IMR-90 (cell line): ENCODE data around the gene GPC6. TPM values are rescaled to one million over a fixed set of nuclear protein-coding genes. Genes with fewer than 3 reads are reported as not detected.

Source experiments
- ATAC-seq: fragments of 200-7000 bp; cut with Tn5 transposase; 2 replicates; pipeline ENCODE4 v1.9.1; 2020; ENCODE audit warnings: low read depth, mild to moderate bottlenecking, moderate library complexity
- BruUV-seq: library from RNA; stranded (reverse); fragments of 400-500 nt; replicated peaks from 2 replicates; lab custom pipeline; 2021; lab: Mats Ljungman, UMichigan
- CTCF ChIA-PET: fragments of 300-600 bp; formaldehyde crosslinking; extraction: SDS; loops from one replicate; lab custom pipeline; 2021; ENCODE audit warnings: antibody characterized with exemption; lab: Yijun Ruan, JAX
- POLR2A ChIA-PET: fragments of 300-600 bp; sonication (Branson Sonifier 250); formaldehyde crosslinking; loops from one replicate; lab custom pipeline; 2022; ENCODE audit warnings: antibody characterized with exemption; ENCODE audit not compliant: unreplicated experiment; lab: Charles Lee
- DNase-seq: peaks from one replicate; pipeline ENCODE4 v3.0.0; 2013
- H2AFZ ChIP-seq: replicated peaks from 2 replicates; pipeline ENCODE3; 2013; ENCODE audit warnings: low read length, mild to moderate bottlenecking; ENCODE audit not compliant: poor library complexity
- H2AK5ac ChIP-seq: 2 replicates; pipeline ENCODE4 v1.6.1; 2013; ENCODE audit warnings: low read depth, low read length, inconsistent platforms
- H2AK9ac ChIP-seq: replicated peaks from 2 replicates; pipeline ENCODE3; 2013; ENCODE audit warnings: mild to moderate bottlenecking, low read depth, low read length, moderate library complexity; ENCODE audit not compliant: poor library complexity
- H2BK120ac ChIP-seq: 2 replicates; pipeline ENCODE4 v1.6.1; 2013; ENCODE audit warnings: low read depth, low read length, inconsistent platforms
- H2BK15ac ChIP-seq: 3 replicates; pipeline ENCODE4 v1.6.1; 2013; ENCODE audit warnings: low read depth, low read length, inconsistent platforms
- H2BK20ac ChIP-seq: 2 replicates; pipeline ENCODE4 v1.6.1; 2013; ENCODE audit warnings: low read depth, mild to moderate bottlenecking, inconsistent platforms, low read length, moderate library complexity
- H2BK5ac ChIP-seq: 2 replicates; pipeline ENCODE4 v1.6.1; 2013; ENCODE audit warnings: mild to moderate bottlenecking, low read depth, low read length, inconsistent platforms; ENCODE audit not compliant: poor library complexity, severe bottlenecking
- H3K14ac ChIP-seq: replicated peaks from 2 replicates; pipeline ENCODE4 v1.6.1; 2013; ENCODE audit warnings: low read depth, low read length, inconsistent platforms
- H3K18ac ChIP-seq: 2 replicates; pipeline ENCODE4 v1.6.1; 2013; ENCODE audit warnings: low read depth, low read length, control low read depth
- H3K23ac ChIP-seq: 2 replicates; pipeline ENCODE4 v1.6.1; 2013; ENCODE audit warnings: low read depth, low read length, inconsistent platforms
- H3K27ac ChIP-seq: 2 replicates; pipeline ENCODE4 v1.5.1; 2013; ENCODE audit warnings: mild to moderate bottlenecking, control low read depth, low read length; ENCODE audit not compliant: insufficient read depth
- H3K27me3 ChIP-seq: 2 replicates; pipeline ENCODE4 v1.6.1; 2013; ENCODE audit warnings: low read length; ENCODE audit not compliant: control insufficient read depth, insufficient read depth
- H3K36me3 ChIP-seq: 2 replicates; pipeline ENCODE4 v1.6.1; 2013; ENCODE audit warnings: low read length, mixed read lengths; ENCODE audit not compliant: control insufficient read depth, insufficient read depth
- H3K4ac ChIP-seq: 2 replicates; pipeline ENCODE4 v1.6.1; 2013; ENCODE audit warnings: low read depth, low read length, inconsistent platforms
- H3K4me1 ChIP-seq: 2 replicates; pipeline ENCODE4 v1.6.1; 2013; ENCODE audit warnings: low read length, mixed read lengths; ENCODE audit not compliant: control insufficient read depth, insufficient read depth
- H3K4me2 ChIP-seq: 2 replicates; pipeline ENCODE4 v1.6.1; 2013; ENCODE audit warnings: low read depth, mild to moderate bottlenecking, control low read depth, low read length, moderate library complexity
- H3K4me3 ChIP-seq: 2 replicates; pipeline ENCODE4 v1.5.1; 2013; ENCODE audit warnings: low read depth, mild to moderate bottlenecking, control low read depth, low read length, moderate library complexity; ENCODE audit not compliant: insufficient read depth
- H3K56ac ChIP-seq: 2 replicates; pipeline ENCODE4 v1.6.1; 2013; ENCODE audit warnings: low read length, inconsistent platforms; ENCODE audit not compliant: insufficient read depth; ENCODE audit errors: extremely low read depth
- H3K79me1 ChIP-seq, 2 experiments: 2 replicates each; pipeline ENCODE4 v1.6.1; 2013; ENCODE audit warnings: low read length in 2 of 2, inconsistent platforms in 1 of 2, low read depth in 1 of 2
- H3K9ac ChIP-seq: 2 replicates; pipeline ENCODE4 v1.6.1; 2013; ENCODE audit warnings: low read depth, low read length, control low read depth
- H3K9me1 ChIP-seq: 2 replicates; pipeline ENCODE4 v1.6.1; 2013; ENCODE audit warnings: low read length, inconsistent platforms; ENCODE audit not compliant: insufficient read depth
- H3K9me3 ChIP-seq: 2 replicates; pipeline ENCODE4 v1.6.1; 2013; ENCODE audit warnings: low read length; ENCODE audit not compliant: control insufficient read depth, insufficient read depth
- H4K20me1 ChIP-seq: 2 replicates; pipeline ENCODE4 v1.6.1; 2013; ENCODE audit warnings: low read length, inconsistent platforms; ENCODE audit not compliant: insufficient read depth
- H4K5ac ChIP-seq: 2 replicates; pipeline ENCODE4 v1.6.1; 2013; ENCODE audit warnings: mild to moderate bottlenecking, low read depth, low read length, control low read depth
- H4K8ac ChIP-seq, 2 experiments: 2 replicates each; pipeline ENCODE4 v1.6.1; 2013; ENCODE audit warnings: low read depth in 2 of 2, low read length in 2 of 2, control low read depth in 1 of 2, inconsistent platforms in 1 of 2
- H4K91ac ChIP-seq: 2 replicates; pipeline ENCODE4 v1.6.1; 2013; ENCODE audit warnings: low read depth, low read length, inconsistent platforms; ENCODE audit not compliant: insufficient read depth
- CEBPB ChIP-seq: IDR thresholded peaks from 2 replicates; pipeline ENCODE4 v1.6.1; 2012; ENCODE audit warnings: low read depth, low read length, improper control_type of control experiment
- FOS ChIP-seq: fragments of 150-350 bp; IDR thresholded peaks from 2 replicates; pipeline ENCODE4 v1.6.1; 2016; ENCODE audit warnings: low read depth, low read length
- MAFK ChIP-seq: IDR thresholded peaks from 2 replicates; pipeline ENCODE4 v1.6.1; 2012; ENCODE audit warnings: low read depth, low read length, improper control_type of control experiment
- MAZ ChIP-seq: IDR thresholded peaks from 2 replicates; pipeline ENCODE4 v1.6.1; 2012; ENCODE audit warnings: low read depth, mild to moderate bottlenecking, low read length, improper control_type of control experiment, moderate library complexity, borderline replicate concordance
- MXI1 ChIP-seq: IDR thresholded peaks from 2 replicates; pipeline ENCODE4 v1.6.1; 2012; ENCODE audit warnings: low read depth, mild to moderate bottlenecking, low read length, moderate library complexity, borderline replicate concordance
- NFE2L2 ChIP-seq: fragments of 150-350 bp; IDR thresholded peaks from 2 replicates; pipeline ENCODE4 v1.6.1; 2016; ENCODE audit warnings: low read depth, mild to moderate bottlenecking, low read length
- RAD21 ChIP-seq: IDR thresholded peaks from 2 replicates; pipeline ENCODE4 v1.6.1; 2012; ENCODE audit warnings: low read length, improper control_type of control experiment
- RCOR1 ChIP-seq: IDR thresholded peaks from 2 replicates; pipeline ENCODE4 v1.6.1; 2012; ENCODE audit warnings: mild to moderate bottlenecking, low read length, improper control_type of control experiment; ENCODE audit not compliant: insufficient replicate concordance
- SMC3 ChIP-seq: fragments of 150-350 bp; IDR thresholded peaks from 2 replicates; pipeline ENCODE4 v1.6.1; 2016; ENCODE audit warnings: low read depth, mild to moderate bottlenecking, antibody characterized with exemption, low read length, moderate library complexity
- WGBS, 2 experiments: methylation state at CpG; one replicate each; pipeline versions ENCODE4 v1.1.5 to v1.1.7; 2013; ENCODE audit warnings: missing lambda C conversion rate in 2 of 2; ENCODE audit not compliant: insufficient read length in 1 of 2; ENCODE audit errors: extremely low coverage in 2 of 2; 5-methylcytosine and 5-hydroxymethylcytosine counted together
- dilution Hi-C: fragments of 300-500 bp; cut with HindIII; formaldehyde crosslinking; loops from one replicate; pipeline ENCODE4 v1.14.3; 2018; ENCODE audit warnings: low sequenced_read_pairs; ENCODE audit not compliant: unreplicated experiment
- in situ Hi-C: fragments of 300-500 bp; cut with MboI; formaldehyde crosslinking; loops from 3 replicates; pipeline ENCODE4 v1.14.3; 2019; ENCODE audit warnings: low sequenced_read_pairs, inconsistent platforms, mixed read lengths
- intact Hi-C: fragments of 100-400 bp; cut with micrococcal nuclease; formaldehyde crosslinking; loops from 2 replicates; pipeline ENCODE4 v1.10.0; 2022
- polyA plus RNA-seq, 3 experiments: library from polyadenylated mRNA; depleted of rRNA; stranded (reverse); fragments of >200 nt; gene quantifications; 2 replicates each; pipeline ENCODE4 v1.2.3, GENCODE V29; 2012; ENCODE audit warnings: low replicate concordance in 1 of 3
- total RNA-seq: library from RNA; depleted of rRNA; stranded (reverse); fragments of >200 nt; gene quantifications from 2 replicates; pipeline ENCODE4 v1.2.3, GENCODE V29; 2012
- TF ChIP-seq, protein P1 (sequence below): fragments of 150-350 bp; IDR thresholded peaks from 2 replicates; pipeline ENCODE4 v1.6.1; 2017; ENCODE audit warnings: mild to moderate bottlenecking, antibody characterized with exemption, low read length, low read depth
- TF ChIP-seq, protein P2 (sequence below): fragments of 150-350 bp; IDR thresholded peaks from 2 replicates; pipeline ENCODE4 v1.6.1; 2016; ENCODE audit warnings: low read depth, mild to moderate bottlenecking, low read length, moderate library complexity, borderline replicate concordance

Gene GPC6
- total and polyA plus RNA-seq, 2 of the 4 experiments (the other 2 are of a cell fraction), result 14.9 to 39.4 TPM

DNA sequence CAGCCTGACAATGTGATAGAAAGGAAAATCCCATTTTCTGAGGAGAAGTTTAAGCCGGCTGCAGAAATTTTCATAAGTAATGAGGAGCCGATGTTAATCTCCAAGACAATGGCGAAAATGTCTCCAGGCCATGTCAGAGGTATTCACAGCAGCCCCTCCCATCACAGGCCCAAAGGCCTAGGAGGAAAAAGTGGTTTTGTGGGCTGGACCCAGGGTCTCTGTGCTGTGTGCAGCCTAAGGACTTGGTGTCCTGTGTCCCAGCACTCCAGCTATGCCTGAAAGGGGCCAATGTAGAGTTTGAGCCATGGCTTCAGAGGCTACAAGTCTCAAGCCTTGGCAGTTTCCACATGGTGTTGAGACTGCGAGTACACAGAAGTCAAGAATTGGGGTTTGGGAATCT is 32.9 kb upstream of the GPC6 start:
- Histone ChIP-seq H2AK5ac (no peak overlapping the region), H3K9me3 (peaks cover 3% of the 10 kb centered on the region; the same call in 1 of the 2 replicates), H3K18ac (no peak overlapping the region), H4K20me1 (no peaks in the 10 kb centered on the region), H2AK9ac (no peak overlapping the region), H3K4me3 (no peak overlapping the region), H2AFZ (no peak overlapping the region), H3K79me1 (no peaks in the 10 kb centered on the region), H3K56ac (no peak overlapping the region), H3K4ac (no peak overlapping the region), H4K5ac (no peak overlapping the region), H3K23ac (no peak overlapping the region), H2BK5ac (no peak overlapping the region), H3K9ac (no peak overlapping the region), H2BK20ac (no peak overlapping the region), H3K4me2 (no peak overlapping the region), H2BK120ac (no peak overlapping the region), H3K14ac (no peak overlapping the region), H4K8ac (no peak overlapping the region), H3K27me3 (no peaks in the 10 kb centered on the region), H3K27ac (no peak overlapping the region), H3K36me3 (no peaks in the 10 kb centered on the region), H3K9me1 (no peaks in the 10 kb centered on the region), H3K4me1 (no peaks in the 10 kb centered on the region), H4K91ac (no peak overlapping the region), H2BK15ac (no peak overlapping the region)
- ChIA-PET CTCF (no interaction called here), POLR2A (no interaction called here)
- DNase-seq, result no peak
- BruUV-seq, result no TSS peak
- in situ Hi-C loops (no loop called here), dilution Hi-C loops (no loop called here), intact Hi-C loops (no loop called here)
- 60% methylated on average over 1 of the region's 4 CpGs; no CpG with 5 or more reads in 1 of the 2 experiments for WGBS, 2 experiments
- TF ChIP-seq FOS, result no peak
- TF ChIP-seq CEBPB, result no peak
- TF ChIP-seq MAZ, result no peak
- TF ChIP-seq RCOR1, result no peak
- no peak for TF ChIP-seq RAD21
- TF ChIP-seq SMC3, result no peak
- TF ChIP-seq, protein P1, sequence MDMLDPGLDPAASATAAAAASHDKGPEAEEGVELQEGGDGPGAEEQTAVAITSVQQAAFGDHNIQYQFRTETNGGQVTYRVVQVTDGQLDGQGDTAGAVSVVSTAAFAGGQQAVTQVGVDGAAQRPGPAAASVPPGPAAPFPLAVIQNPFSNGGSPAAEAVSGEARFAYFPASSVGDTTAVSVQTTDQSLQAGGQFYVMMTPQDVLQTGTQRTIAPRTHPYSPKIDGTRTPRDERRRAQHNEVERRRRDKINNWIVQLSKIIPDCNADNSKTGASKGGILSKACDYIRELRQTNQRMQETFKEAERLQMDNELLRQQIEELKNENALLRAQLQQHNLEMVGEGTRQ, result no peak
- TF ChIP-seq MXI1, result no peak
- TF ChIP-seq, protein P2, sequence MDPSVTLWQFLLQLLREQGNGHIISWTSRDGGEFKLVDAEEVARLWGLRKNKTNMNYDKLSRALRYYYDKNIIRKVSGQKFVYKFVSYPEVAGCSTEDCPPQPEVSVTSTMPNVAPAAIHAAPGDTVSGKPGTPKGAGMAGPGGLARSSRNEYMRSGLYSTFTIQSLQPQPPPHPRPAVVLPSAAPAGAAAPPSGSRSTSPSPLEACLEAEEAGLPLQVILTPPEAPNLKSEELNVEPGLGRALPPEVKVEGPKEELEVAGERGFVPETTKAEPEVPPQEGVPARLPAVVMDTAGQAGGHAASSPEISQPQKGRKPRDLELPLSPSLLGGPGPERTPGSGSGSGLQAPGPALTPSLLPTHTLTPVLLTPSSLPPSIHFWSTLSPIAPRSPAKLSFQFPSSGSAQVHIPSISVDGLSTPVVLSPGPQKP, result no peak
- TF ChIP-seq MAFK, result no peak
- no peak for TF ChIP-seq NFE2L2
- no peak for ATAC-seq
